SHP77 treated with DMSO at 0.1 percent for 48 hours (cell line): Measurements from ENCODE around the gene ARHGAP28.
"Not testable (repeated sequence)": the region's sequence is repeated elsewhere in the genome, so short reads cannot be mapped to it uniquely, and the experiment has no call there.

Source experiments
- DNase-seq: peaks from one replicate; lab custom pipeline; 2025; lab: John Stamatoyannopoulos, UW

The ARHGAP28 gene

GRCh38 chr18:6820314-6820713, 90.8 kb downstream of the ARHGAP28 start:
- DNase-seq = no peak

DNA sequence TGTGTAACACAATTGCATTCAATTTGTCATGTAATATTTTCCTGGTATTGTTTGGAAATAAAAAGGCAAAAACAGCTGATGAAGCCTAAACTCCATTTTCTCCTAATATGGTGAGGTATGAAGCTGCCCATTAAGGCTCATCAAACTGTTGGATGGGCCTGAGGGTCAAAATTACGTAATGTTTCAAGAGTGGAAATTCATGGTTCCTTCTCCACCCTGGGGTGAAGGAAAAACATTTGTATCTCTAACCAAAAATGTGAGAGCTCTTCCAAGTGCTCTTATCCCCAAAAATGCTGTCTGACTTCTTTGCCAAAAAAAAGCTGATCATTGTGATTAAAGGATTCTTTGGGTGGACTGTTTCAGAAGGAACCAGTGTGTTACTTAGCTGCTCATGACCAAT, 91.8 kb downstream of the ARHGAP28 start:
- DNase-seq = no peak

- not testable (repeated sequence) for DNase-seq
Measured at GRCh38 chr18:6827161-6827560, 97.6 kb downstream of the ARHGAP28 start.

GRCh38 chr18:6827566-6827965, 98.0 kb downstream of the ARHGAP28 start:
- DNase-seq = not testable (repeated sequence)

DNA sequence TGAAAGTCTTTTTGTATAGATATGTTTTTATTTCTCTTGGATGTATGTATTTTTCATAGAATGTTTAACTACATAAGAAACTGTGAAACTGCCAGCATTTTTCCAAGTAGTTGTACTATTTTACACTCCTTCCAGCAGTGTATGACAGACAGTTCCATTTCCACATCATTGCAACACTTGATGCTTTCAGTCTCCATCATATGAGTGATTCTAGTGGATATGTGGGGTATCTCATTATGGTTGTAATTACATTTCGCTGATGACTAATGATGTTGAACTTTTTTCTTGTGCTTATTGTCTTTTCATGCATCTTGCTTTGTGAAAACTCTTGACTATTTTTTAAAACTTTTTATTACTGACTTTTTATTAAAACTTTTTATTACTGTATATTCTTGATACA, 101.4 kb downstream of the ARHGAP28 start:
- DNase-seq = no peak

- DNase-seq = no peak
Measured at GRCh38 chr18:6835345-6835744, 105.8 kb downstream of the ARHGAP28 start.

DNA sequence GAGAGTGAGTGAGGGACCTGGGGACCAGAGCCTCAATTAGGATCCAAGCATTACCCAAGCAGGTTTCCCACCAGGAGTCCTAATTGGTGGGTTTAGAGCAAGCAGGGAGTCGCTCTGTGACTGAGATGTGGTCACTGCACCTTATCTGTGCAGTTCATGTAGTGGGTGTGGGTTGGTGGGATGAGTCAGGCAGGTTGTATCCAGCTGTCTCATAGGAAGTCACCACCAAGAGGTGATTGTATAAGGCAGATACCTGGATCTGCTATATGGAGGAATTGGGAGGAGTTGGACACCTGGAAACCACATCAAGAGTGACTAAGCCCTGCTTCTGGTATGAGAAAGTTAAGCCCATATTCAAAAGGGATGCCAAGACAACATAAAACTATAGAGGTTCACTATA, 106.8 kb downstream of the ARHGAP28 start:
- DNase-seq = no peak

GRCh38 chr18:6837904-6838303, 108.4 kb downstream of the ARHGAP28 start:
- no peak for DNase-seq

DNA sequence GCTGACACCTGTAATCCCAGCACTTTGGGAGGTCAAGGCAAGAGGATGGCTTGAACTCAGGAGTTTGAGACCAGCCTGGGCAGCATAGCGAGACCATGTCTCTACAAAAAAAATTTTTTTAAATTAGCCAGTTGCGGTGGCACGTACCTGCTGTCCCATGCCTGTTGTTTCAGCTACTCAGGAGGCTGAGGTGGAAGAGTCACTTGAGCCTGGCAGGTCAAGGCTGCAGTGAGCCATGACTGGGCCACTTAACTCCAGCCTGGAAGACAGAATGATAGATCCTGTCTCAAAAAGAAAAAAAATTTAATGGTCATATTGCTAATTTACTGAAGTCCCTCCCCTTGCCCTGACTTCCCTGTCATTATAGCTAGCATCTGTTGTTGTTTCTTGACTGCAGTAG, 112.6 kb downstream of the ARHGAP28 start:
- no peak for DNase-seq

GRCh38 chr18:6843308-6843707, 113.8 kb downstream of the ARHGAP28 start:
- no peak for DNase-seq

DNA sequence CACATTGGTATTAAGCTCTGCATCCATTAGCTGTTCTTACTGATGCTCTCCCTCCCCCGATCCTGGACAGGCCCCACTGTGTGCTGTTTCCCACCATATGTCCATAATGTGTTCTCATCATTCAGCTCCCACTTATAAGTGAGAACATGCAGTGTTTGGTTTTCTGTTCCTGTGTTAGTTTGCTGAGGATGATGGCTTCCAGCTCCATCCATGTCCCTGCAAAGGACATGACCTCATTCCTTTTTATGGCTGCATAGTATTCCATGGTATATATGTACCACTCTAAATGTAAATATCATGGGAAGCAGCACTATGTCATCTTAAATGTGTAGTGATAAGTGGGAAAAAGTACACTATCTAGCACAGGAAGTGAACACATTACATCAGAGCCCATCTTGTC, 116.0 kb downstream of the ARHGAP28 start:
- not testable (repeated sequence) for DNase-seq

DNA sequence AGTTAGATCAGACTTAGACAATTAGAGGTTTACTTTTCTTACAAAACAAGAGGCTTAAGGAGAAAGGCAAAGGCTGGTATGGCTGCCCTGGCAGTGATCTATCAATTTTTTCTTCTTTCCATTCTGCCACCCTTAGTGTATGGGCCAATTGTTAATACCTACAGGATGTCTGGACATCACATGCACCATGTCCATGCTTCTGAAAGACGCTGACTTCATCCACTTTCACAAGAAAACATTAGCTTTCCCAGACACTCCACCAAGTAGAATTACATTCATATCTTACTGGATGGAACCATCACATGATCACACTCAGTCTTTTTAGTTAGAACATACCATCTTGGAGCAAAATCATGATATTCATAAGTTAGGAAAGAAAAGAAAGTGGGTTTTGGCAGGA, 120.9 kb downstream of the ARHGAP28 start:
- DNase-seq = no peak

- no peak for DNase-seq
Measured at GRCh38 chr18:6851480-6851879, 122.0 kb downstream of the ARHGAP28 start.

GRCh38 chr18:6854811-6855210, 125.3 kb downstream of the ARHGAP28 start:
- DNase-seq = no peak

GRCh38 chr18:6855767-6856166, 126.3 kb downstream of the ARHGAP28 start:
- no peak for DNase-seq

DNA sequence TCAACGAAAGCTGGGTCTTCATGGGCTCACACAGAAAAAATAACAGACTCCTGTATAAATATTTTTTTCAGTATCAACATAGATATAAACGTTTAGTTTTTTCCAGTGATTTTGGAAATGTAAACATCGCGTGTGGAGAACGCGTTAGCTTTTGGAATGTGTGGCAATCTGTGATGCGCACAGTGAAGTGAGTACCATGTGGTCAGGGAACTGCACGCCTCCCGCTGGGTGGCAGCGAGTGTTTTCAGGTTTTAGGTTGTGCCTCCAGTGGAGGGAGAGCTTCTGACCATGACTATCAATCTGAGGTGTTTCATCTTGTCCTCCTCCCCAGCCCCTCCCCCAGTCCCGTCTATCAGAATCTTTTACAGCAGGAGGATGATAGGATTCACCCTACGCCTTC, 127.8 kb downstream of the ARHGAP28 start:
- no peak for DNase-seq

GRCh38 chr18:6859676-6860422, 130.3 kb downstream of the ARHGAP28 start:
- no peak for DNase-seq

DNA sequence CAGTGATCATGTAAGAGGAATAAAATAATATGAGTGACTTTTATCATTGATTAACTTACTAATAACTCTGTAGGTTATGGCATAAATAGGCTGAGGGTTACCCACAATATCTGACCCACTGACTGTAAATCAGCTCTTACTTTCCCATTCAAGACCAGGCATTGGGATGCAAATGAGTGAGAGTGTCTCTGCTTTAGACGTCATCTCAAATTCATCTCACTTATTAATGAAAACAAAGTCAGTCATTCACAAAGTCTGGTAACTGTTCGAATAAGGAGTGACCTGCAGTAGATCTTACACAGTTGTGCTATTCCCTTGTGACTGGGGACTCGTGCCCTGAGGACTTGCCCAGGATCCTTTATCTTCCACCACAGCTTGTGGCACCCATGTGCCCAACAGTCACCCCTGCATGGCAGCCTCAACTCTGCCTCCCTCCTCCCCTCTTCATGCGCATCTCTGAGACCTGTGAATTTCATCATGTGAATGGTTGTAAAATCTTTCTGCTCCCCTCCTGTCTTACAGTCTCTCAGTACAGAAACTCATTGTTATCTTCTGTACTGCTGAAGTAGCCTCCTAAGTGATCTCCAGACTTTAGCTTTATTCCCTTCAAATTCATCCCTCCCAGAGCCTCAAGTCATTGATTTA, 131.4 kb downstream of the ARHGAP28 start:
- no peak for DNase-seq

DNA sequence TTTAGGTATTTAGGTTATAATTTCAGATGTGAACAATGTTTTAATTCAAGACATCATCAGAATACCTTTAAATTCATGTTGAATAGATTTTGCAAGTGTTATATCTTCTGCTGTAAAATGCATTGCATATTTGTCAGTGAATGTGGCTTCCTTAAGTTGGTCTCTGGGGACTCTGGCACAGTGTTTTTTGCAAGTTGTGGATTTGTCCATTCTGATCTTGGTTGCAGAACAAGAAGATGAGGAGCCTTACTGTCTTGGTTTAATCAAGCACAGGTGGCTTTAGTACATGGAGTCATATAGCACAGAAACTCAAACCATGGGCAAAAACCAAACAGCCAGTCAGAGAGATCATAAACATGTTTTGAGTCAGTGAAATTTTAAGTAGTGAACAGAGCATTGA, 135.7 kb downstream of the ARHGAP28 start:
- DNase-seq = no peak

GRCh38 chr18:6866552-6867085, 137.1 kb downstream of the ARHGAP28 start:
- DNase-seq = no peak

GRCh38 chr18:6868033-6868432, 138.5 kb downstream of the ARHGAP28 start:
- no peak for DNase-seq

DNA sequence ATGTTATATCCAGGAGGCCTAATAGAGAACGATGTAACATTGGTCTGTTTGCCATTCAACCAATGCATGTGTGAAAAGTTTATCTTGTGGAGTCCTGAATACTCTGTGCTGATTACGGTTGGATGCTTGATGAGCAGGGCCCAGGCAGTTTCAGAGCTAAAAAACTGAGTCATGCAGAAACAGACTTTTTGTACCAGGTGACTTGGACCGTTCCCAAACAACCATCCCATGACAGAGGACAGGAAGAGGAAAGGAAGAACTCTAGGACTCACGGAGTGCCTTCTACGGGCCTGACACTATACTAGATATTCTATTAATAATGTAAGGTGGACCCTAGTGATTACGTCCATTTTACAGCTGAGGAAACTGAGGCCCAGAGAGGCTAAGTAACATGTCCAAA, 142.1 kb downstream of the ARHGAP28 start:
- no peak for DNase-seq

DNA sequence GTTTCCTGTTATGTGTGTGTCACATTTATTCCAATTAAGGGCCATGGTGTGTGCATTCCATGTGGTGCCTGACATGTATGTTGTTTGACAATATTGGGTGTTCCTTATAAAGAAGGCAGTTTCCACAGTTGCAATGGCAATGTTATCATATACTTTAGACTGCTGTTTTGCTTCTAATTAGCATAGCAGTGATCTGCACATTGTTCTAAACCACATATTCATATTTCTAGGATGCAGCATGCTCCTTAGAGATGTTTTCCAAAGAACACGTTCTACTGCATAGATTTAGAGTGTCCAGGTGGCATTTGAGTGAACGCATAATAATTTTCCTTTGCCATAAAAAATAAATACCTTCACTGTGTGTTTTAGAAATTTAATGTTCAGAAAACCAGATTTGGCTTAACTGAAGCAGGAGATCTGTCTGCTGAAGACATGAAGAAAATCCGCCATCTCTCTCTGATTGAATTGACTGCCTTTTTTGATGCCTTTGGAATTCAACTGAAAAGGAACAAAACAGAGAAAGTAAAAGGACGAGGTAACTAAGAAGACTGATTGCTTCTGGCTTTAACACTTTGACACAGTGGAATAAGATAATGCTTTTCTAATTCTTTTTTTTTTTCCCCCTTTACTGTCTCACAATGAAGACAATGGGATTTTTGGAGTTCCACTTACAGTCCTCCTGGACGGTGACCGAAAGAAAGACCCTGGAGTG, 143.7 kb downstream of the ARHGAP28 start:
- DNase-seq = no peak
